CD4-positive, alpha-beta T cell (primary cell): ENCODE data around the gene TMEM132D. TPM values are rescaled to one million over a fixed set of nuclear protein-coding genes. Genes with fewer than 3 reads are reported as not detected.

ENCODE experiments used
- ATAC-seq: fragments of 200-7000 bp; cut with Tn5 transposase; one replicate; pipeline ENCODE4 v1.10.0; 2022; ENCODE audit warnings: mild to moderate bottlenecking; ENCODE audit not compliant: poor library complexity
- CTCF ChIA-PET: fragments of 350-600 bp; sonication (Branson Sonifier 250); formaldehyde crosslinking; loops from one replicate; lab custom pipeline; 2021; ENCODE audit warnings: antibody characterized with exemption, inconsistent platforms; lab: Charles Lee
- POLR2A ChIA-PET: fragments of 350-600 bp; sonication (Branson Sonifier 250); formaldehyde crosslinking; loops from one replicate; lab custom pipeline; 2021; ENCODE audit warnings: antibody characterized with exemption, inconsistent platforms; lab: Charles Lee
- DNase-seq, 14 experiments: peaks; one replicate each; pipeline ENCODE4 v3.0.0-alpha.2; 2013 to 2020; ENCODE audit warnings: mixed read lengths in 2 of 14
- H3K27ac ChIP-seq, 2 donors: one replicate each; pipeline versions ENCODE4 v1.5.1 to v1.7.0; 2013; ENCODE audit warnings: low read length in 2 of 2, low read depth in 1 of 2, mild to moderate bottlenecking in 1 of 2
- H3K27me3 ChIP-seq, 2 experiments: 1 replicate in 1 of 2; 2 replicates in 1 of 2; pipeline versions ENCODE4 v1.6.1 to v1.7.0; 2013; ENCODE audit warnings: low read length in 2 of 2, control low read depth in 1 of 2, mild to moderate bottlenecking in 1 of 2, moderate library complexity in 1 of 2; ENCODE audit not compliant: insufficient read depth in 2 of 2, control insufficient read depth in 1 of 2
- H3K36me3 ChIP-seq: one replicate; pipeline ENCODE4 v1.6.1; 2013; ENCODE audit warnings: low read length, control low read depth; ENCODE audit not compliant: insufficient read depth
- H3K4me1 ChIP-seq: one replicate; pipeline ENCODE4 v1.6.1; 2013; ENCODE audit warnings: low read length, control low read depth; ENCODE audit not compliant: insufficient read depth
- H3K4me3 ChIP-seq: one replicate; pipeline ENCODE4 v1.5.1; 2013; ENCODE audit warnings: mild to moderate bottlenecking, low read length, moderate library complexity
- H3K9me3 ChIP-seq, 2 experiments: 1 replicate in 1 of 2; 2 replicates in 1 of 2; pipeline versions ENCODE4 v1.6.1 to v1.7.0; 2013; ENCODE audit warnings: low read length in 2 of 2, mild to moderate bottlenecking in 2 of 2, control low read depth in 1 of 2, moderate library complexity in 1 of 2; ENCODE audit not compliant: control insufficient read depth in 1 of 2, insufficient read depth in 1 of 2
- H3K27ac Mint-ChIP-seq: one replicate; pipeline ENCODE4 v1.8.0; 2020; ENCODE audit warnings: mixed read lengths
- H3K27me3 Mint-ChIP-seq: one replicate; pipeline ENCODE4 v1.8.0; 2021; ENCODE audit warnings: mixed read lengths
- H3K36me3 Mint-ChIP-seq: one replicate; pipeline ENCODE4 v1.8.0; 2021; ENCODE audit warnings: low read depth, mixed read lengths
- H3K4me1 Mint-ChIP-seq: one replicate; pipeline ENCODE4 v1.8.0; 2021; ENCODE audit warnings: low read depth, mixed read lengths
- H3K4me3 Mint-ChIP-seq: one replicate; pipeline ENCODE4 v1.8.0; 2020; ENCODE audit warnings: mild to moderate bottlenecking, mixed read lengths
- H3K9me3 Mint-ChIP-seq: one replicate; pipeline ENCODE4 v1.8.0; 2020; ENCODE audit warnings: mixed read lengths
- intact Hi-C, 2 experiments: fragments of 100-400 bp; cut with DNase I in 1 of 2; cut with micrococcal nuclease in 1 of 2; formaldehyde crosslinking; loops; one replicate each; pipeline versions ENCODE4 v1.15.1 to v1.9.0; 2023 to 2025; cut with DNase I, micrococcal nuclease
- total RNA-seq, 174 experiments: library from RNA in 2 of 174; stranded (reverse) in 2 of 174; gene quantifications; one replicate each; pipeline ENCODE4 v1.2.3 and lab custom pipeline; 2021 to 2026
- TF ChIP-seq, protein P1 (sequence below): fragments of 200-600 bp; IDR thresholded peaks from one replicate; pipeline ENCODE4 v1.8.0; 2022; ENCODE audit warnings: antibody characterized with exemption, mild to moderate bottlenecking

The TMEM132D gene
- total RNA-seq, 2 experiments from 2014 or later: not detected

DNA sequence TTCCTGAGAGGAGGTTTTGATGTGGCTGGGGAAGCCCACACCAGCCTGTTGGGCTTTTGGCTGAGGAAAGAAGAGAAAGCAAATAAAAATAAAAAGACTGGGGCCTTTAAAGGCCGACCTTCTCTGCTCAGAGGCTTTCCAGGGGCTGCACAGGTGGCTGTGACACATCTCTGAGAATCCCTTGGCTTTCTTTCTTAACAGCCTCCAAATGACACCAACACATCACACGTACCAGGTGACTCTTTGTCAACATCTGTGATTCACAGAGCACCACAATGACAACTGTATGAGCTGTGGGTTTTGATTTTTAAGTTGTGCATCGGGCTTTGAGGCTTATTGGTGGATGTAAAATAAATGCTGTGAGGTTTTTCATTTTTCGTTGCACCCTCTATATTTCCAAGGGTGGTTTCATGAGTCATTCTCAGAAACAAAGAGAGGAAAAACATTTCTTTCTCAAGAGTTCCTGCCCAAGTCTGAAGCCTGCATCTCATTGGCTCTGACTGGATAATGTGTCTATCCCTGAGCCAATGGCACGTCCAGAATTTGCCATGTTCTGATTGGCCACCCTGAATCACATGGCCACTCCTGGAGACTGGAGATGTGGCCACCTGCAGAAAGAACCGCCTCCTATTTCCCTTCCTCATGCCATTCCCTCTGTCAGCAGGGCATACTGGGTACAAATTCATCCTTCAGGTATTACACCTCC lies 701.6 kb downstream of the TMEM132D start:
- H3K9me3 Mint-ChIP-seq: peaks cover 7% of the 10 kb centered on the region
- H3K4me1 ChIP-seq: no peaks in the 10 kb centered on the region
- no peaks in the 10 kb centered on the region for H3K27me3 Mint-ChIP-seq
- no peak overlapping the region for H3K4me3 Mint-ChIP-seq
- TF ChIP-seq, protein P1, sequence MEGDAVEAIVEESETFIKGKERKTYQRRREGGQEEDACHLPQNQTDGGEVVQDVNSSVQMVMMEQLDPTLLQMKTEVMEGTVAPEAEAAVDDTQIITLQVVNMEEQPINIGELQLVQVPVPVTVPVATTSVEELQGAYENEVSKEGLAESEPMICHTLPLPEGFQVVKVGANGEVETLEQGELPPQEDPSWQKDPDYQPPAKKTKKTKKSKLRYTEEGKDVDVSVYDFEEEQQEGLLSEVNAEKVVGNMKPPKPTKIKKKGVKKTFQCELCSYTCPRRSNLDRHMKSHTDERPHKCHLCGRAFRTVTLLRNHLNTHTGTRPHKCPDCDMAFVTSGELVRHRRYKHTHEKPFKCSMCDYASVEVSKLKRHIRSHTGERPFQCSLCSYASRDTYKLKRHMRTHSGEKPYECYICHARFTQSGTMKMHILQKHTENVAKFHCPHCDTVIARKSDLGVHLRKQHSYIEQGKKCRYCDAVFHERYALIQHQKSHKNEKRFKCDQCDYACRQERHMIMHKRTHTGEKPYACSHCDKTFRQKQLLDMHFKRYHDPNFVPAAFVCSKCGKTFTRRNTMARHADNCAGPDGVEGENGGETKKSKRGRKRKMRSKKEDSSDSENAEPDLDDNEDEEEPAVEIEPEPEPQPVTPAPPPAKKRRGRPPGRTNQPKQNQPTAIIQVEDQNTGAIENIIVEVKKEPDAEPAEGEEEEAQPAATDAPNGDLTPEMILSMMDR: no peak
- no peak overlapping the region for H3K27ac ChIP-seq
- intact Hi-C loops: no loop called here
- no peaks in the 10 kb centered on the region for H3K36me3 ChIP-seq
- H3K27ac Mint-ChIP-seq: no peak overlapping the region
- no peaks in the 10 kb centered on the region for H3K4me1 Mint-ChIP-seq
- no peak overlapping the region for H3K4me3 ChIP-seq
- peaks cover 0 to 8% of the 10 kb centered on the region in 2 experiments for H3K9me3 ChIP-seq
- POLR2A ChIA-PET: no interaction called here
- DNase-seq: no peak
- no peak for ATAC-seq
- CTCF ChIA-PET: no interaction called here
- no peaks in the 10 kb centered on the region for H3K36me3 Mint-ChIP-seq
- H3K27me3 ChIP-seq: no peaks in the 10 kb centered on the region

DNA sequence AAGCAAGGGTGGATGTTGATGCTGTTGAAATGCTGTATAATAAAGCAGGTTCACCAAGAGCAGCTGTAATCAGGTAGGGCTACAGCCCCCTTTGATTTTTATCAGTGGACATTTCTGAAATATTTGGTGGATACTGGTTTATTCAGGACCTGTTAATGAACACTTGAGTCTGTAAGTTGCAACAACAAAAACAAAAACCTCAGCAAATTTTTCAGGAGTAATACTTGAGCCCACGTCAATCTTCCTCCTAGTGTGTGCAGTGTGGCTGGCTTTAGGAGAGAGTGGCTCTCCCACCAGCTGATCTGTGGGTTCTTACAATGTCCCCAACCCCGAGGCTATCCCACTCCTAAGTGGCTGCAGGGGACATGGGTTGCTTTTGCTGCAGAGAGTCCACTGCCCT lies 702.8 kb downstream of the TMEM132D start:
- ChIA-PET POLR2A (no interaction called here), CTCF (no interaction called here)
- Mint-ChIP-seq H3K27me3 (no peaks in the 10 kb centered on the region), H3K9me3 (peaks cover 7% of the 10 kb centered on the region), H3K4me1 (no peaks in the 10 kb centered on the region), H3K27ac (no peak overlapping the region), H3K4me3 (no peak overlapping the region), H3K36me3 (no peaks in the 10 kb centered on the region)
- intact Hi-C loops: no loop called here
- DNase-seq (no peak), ATAC-seq (no peak)
- Histone ChIP-seq H3K36me3 (no peaks in the 10 kb centered on the region), H3K4me3 (no peak overlapping the region), H3K27me3 (no peaks in the 10 kb centered on the region), H3K27ac (no peak overlapping the region), H3K4me1 (no peaks in the 10 kb centered on the region), H3K9me3 (peaks cover 0 to 8% of the 10 kb centered on the region in 2 experiments)
- TF ChIP-seq, protein P1: no peak

DNA sequence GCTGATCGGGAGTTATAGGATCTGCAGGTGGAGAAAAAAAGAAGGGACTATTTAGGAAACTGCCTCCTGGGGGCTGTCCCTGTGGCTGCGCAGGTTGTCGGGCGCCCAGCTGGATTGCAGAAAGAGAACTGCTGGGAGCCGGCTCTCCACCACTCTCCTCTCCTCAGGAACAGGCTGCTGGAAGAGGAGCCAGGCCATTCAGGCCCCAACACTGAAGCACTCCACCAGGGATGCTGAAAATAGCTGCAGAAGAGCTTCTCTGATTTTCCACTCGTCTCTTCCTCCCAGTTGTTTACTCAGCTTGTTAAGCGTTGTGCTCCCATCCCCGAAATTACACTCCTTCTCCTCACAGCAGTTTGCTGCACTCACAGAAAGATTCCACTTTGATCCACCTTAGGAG lies 703.2 kb downstream of the TMEM132D start:
- Histone ChIP-seq H3K36me3 (no peaks in the 10 kb centered on the region), H3K27me3 (no peaks in the 10 kb centered on the region), H3K9me3 (peaks cover 0 to 8% of the 10 kb centered on the region in 2 experiments), H3K27ac (no peak overlapping the region), H3K4me3 (no peak overlapping the region), H3K4me1 (no peaks in the 10 kb centered on the region)
- no peak for ATAC-seq
- POLR2A ChIA-PET: no interaction called here
- no peaks in the 10 kb centered on the region for H3K27me3 Mint-ChIP-seq
- no peaks in the 10 kb centered on the region for H3K4me1 Mint-ChIP-seq
- no peak overlapping the region for H3K4me3 Mint-ChIP-seq
- DNase-seq: no peak
- TF ChIP-seq, protein P1: no peak
- CTCF ChIA-PET: no interaction called here
- no peak overlapping the region for H3K27ac Mint-ChIP-seq
- no peaks in the 10 kb centered on the region for H3K36me3 Mint-ChIP-seq
- H3K9me3 Mint-ChIP-seq: peaks cover 4% of the 10 kb centered on the region
- intact Hi-C loops: no loop called here
